ENCODE results near the gene PRPF6. TPM values are rescaled to one million over a fixed set of nuclear protein-coding genes. Genes with fewer than 3 reads are reported as not detected.
"Not testable (repeated sequence)": the region's sequence is repeated elsewhere in the genome, so short reads cannot be mapped to it uniquely, and the experiment has no call there.

The PRPF6 gene
- total RNA-seq, 1 donor from 2014 or later, result 71.0 TPM

DNA sequence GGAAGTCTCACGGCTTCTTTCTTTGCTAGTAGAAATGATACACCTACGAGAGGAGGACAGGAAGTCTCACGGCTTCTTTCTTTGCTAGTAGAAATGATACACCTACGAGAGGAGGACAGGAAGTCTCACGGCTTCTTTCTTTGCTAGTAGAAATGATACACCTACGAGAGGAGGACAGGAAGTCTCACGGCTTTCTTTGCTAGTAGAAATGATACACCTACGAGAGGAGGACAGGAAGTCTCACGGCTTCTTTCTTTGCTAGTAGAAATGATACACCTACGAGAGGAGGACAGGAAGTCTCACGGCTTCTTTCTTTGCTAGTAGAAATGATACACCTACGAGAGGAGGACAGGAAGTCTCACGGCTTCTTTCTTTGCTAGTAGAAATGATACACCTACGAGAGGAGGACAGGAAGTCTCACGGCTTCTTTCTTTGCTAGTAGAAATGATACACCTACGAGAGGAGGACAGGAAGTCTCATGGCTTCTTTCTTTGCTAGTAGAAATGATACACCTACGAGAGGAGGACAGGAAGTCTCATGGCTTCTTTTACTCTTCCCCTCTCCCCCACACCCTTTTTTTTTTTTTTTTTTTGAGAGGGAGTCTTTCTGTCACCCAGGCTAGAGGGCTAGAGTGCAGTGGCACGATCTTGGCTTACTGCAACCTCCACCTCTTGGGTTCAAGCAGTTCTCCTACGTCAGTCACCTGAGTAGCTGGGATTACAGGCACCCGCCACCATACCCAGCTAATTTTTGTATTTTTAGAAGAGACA, 31.6 kb downstream of the PRPF6 start:
- not testable (repeated sequence) for DNase-seq

DNA sequence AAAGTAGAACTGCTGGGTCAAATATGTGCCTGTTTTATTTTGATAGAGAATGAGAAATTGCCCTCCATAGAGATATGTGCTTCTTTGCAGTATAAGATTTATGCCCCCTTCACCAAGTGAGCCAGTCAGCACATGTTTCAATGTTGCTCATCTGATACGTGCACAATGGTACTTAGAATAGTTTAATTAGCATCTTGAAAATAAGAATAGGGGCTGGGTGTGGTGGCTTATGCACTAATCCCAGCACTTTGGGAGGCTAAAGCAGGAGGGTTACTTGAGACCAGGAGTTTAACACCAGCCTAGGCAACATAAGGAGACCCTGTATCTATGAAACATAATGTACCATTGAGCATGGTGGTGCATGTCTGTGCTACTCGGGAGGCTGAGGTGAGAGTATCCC, 34.7 kb downstream of the PRPF6 start:
- DNase-seq, result no peak

DNA sequence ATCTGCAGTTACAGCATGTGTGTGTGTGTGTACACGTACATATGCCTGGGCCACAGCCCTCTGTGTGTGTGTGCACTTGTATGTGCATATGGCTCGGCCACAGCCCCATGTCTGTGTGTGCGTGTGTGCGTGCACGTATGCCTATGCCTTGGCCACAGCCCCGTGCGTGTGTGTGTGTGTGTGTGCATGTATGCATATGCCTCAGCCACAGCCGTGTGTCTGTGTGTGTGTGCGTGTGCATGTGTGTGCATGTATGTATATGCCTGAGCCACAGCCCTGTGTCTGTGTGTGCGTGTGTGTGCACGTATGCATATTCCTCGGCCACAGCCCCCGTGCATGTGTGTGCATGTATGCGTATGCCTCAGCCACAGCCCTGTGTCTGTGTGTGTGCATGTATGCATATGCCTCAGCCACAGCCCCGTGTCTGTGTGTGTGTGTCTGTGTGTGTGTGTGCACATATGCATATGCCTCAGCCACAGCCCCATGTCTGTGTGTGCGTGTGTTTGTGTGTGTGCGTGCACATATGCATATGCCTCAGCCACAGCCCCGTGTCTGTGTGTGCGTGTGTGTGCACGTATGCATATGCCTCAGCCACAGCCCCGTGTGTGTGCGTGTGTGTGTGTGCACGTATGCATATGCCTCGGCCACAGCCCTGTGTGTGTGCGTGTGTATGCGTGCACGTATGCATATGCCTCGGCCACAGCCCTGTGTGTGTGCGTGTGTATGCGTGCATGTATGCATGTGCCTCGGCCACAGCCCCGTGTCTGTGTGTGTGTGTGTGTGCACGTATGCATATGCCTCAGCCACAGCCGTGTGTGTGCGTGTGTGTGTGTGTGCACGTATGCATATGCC, 40.4 kb downstream of the PRPF6 start:
- DNase-seq, result no peak

DNA sequence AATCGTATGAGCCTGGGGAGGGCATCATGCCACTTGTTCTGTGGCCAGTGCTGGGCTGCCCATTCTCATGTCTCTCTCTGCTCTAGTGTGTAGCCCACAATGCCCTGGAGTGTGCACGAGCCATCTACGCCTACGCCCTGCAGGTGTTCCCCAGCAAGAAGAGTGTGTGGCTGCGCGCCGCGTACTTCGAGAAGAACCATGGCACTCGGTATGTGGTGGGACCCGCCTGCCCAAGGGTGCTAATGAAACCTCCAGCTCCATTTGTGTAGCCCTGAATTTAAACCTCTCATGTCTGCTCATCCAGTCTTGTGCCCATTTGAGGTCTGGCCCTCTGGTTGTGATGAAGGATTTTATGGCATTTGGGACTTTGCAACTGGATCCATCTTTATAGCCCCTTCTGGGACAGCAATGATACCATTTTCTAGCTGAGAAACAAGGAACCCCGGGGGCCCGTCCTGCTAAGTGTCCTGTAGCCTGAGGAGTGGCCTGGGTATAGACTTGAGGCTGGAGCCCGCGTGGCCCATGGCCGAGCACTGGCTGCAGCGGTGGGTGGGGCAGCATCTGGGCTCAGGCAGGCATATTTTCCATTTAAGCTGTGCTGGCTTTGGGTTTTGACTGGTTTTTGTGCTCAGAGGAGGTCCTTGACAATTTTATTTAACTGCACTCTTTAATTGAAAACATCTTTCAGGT, 41.9 kb downstream of the PRPF6 start:
- no peak for DNase-seq

DNA sequence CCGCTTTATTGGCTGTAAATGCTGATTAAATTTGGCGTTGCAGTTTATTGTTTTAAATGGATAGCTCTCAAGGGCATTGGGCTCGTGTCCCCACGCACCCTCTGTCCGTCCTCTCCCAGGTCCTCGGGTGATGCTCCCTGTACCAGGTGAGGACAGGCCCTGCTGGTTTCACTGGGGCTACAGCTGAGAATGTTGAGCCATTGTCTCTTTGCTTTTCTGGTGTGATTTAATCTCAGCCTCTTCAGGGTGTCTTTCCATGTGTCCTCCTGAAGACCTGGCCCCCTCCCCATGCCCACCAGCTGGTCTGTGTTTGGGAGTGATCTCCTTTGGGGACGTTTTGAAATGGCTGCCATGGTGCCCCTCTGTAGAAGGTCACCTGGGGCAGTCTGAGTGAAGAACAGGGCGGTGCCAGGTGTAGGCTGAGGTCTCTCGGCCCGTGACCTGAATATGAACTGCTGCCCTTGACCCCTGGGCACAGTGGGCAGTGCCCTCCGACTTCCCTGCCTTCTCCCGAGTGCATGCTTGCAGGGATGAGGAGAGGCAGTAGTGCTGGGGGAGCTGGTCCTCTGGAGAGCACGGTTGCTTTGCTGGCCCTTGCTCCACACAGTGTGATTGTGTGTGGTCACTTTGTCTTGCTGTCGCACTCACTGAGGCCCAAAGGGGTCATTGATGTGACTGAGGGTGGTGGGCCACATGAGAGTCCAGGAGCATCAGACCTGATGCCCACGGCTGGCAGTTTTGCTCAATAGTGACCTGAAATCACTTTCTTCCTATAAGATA, 42.6 kb downstream of the PRPF6 start:
- DNase-seq, result no peak

DNA sequence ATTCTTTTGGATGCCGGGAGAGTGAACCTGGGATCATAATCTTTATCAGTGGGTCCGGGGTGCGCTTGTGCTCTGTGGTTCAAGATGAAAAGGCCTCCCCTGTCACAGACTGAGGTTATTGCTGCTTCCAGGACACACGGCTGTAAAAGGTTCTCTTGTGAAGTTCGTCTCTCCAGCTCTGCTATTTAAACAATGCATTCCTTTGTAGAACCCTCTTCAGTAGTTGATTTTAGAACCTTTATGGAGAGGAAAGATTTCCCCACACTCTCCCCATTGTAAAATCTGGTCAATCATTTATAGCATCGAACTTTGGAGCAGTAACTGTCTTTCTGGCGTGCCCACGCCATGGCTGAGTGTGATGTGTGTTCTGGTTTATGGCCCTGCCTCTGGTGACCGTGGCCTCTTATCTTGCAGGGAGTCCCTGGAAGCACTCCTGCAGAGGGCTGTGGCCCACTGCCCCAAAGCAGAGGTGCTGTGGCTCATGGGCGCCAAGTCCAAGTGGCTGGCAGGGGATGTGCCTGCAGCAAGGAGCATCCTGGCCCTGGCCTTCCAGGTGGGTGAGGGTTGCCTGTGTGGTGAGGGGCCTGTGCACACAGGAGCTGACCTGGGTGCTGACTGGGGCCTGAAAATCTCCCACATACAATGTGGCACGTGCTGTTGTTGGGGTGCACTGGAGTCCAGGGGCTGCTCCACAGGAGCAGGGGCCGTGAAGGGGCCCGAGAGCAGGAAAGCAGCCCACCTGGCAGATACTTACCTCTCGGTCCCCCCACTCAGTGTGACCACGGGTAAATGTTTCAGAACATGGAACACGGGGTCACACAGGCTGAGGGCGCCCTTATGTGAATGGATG, 43.4 kb downstream of the PRPF6 start:
- DNase-seq, result no peak

DNA sequence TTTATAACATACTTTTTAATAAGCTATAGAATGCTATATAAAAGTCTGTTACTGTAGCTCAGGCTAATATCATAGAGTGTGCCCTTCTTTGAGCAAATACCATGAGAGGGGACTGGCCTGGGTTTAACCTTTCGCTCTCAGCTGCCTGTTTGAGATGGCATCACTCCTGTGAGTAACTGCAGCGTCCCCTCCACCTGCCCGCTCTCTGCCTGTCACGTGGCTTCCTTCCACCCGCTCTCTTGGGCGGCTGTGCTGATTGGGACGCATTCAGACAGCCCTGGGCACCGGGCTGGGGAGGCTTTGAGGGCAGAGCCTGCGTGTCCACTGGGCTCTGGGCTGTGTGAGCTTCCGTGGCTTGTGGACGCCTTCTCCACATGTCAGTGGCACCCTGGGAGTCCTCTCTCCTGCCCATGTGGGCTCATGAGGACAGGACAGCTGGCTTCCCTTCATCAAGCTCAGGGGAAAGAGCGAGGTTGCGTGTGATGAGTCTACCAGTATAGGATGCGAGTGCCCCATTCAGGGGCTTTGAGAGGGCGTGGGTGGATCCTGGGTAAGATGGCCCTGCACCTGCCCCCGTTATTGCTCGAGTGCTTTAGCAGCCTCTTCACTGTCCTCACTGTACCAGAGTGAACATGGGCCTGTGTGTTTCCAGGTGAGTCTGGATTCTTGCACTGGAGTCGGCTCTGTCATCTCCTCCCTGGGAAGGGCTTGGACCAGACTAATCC, 44.3 kb downstream of the PRPF6 start:
- DNase-seq, result no peak

DNA sequence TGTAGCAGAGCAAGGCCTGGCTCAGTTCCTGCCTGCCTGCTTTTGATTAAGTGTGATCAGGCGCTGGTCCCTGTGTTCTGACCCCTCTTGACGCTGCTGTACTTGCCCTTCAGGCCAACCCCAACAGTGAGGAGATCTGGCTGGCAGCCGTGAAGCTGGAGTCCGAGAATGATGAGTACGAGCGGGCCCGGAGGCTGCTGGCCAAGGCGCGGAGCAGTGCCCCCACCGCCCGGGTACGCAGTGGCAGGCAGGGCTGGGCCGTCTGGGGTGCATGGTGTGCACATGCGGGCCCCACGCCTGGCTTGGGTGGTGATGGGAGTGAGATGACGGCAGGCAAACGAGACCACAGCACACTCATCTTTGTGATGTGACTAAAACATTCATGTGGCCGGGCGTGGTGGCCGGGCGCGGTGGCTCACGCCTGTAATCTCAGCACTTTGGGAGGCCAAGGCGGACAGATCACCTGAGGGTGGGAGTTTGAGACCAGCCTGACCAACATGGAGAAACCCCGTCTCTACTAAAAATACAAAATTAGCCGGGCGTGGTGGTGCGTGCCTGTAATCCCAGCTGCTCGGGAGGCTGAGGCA, 45.0 kb downstream of the PRPF6 start:
- DNase-seq, result no peak

DNA sequence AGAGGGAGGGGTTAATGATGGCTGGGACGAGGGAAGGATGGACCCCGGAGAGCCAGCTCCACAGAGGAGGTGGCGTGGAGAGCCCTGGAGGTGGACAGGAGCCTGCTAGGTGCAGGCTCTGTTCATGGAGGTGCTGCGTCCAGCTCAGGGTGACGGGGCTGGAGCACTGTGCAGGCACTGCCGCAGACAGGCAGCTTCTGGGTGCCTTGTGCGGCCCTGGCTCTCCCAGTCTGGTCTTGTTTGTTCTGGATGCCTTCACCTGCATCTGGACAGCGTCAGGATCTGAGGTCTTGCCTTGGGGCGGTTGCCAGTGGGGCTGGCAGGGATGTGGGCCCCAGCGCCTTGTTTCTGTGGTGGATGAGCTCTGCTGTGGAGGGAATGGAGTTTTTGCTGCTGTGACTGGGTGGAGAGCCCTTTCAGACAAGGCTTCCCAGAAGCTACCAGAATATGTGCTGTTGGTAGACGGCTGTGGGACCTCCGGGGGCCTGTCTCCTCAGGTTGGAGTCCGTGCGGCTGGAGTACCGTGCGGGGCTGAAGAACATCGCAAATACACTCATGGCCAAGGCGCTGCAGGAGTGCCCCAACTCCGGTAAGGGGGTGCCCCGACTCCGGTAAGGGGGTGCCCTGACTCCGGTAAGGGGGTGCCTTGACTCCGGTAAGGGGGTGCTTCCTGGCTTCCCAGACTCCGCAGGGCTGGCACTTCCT, 47.2 kb downstream of the PRPF6 start:
- DNase-seq, result no peak

DNA sequence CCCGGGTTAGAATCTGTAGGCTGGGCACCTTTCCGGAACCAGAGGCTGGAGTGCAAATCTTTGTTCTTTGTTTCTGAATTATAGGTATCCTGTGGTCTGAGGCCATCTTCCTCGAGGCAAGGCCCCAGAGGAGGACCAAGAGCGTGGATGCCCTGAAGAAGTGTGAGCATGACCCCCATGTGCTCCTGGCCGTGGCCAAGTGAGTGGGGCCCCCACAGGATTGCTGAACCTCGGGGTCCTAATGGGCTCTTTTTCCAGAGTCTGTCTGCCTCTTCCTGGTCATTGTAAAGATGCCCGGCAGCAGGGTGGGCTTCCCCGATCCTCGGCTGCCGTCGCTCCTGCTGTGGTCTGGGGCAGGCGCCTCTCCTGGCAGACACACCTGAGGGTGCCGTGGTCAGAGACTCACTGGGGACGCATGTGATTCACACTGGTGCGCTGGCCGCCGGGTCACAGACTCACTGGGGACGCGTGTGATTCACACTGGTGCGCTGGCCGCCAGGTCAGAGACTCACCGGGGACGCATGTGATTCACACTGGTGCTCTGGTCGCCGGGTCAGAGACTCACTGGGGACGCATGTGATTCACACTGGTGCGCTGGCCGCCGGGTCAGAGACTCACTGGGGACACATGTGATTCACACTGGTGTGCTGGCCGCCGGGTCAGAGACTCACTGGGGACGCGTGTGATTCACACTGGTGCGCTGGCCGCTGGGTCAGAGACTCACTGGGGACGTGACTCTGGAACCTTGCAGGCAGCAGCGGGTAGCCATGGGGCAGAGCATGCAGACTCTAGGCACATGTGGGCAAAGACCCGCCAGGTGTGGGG, 48.6 kb downstream of the PRPF6 start:
- no peak for DNase-seq

DNA sequence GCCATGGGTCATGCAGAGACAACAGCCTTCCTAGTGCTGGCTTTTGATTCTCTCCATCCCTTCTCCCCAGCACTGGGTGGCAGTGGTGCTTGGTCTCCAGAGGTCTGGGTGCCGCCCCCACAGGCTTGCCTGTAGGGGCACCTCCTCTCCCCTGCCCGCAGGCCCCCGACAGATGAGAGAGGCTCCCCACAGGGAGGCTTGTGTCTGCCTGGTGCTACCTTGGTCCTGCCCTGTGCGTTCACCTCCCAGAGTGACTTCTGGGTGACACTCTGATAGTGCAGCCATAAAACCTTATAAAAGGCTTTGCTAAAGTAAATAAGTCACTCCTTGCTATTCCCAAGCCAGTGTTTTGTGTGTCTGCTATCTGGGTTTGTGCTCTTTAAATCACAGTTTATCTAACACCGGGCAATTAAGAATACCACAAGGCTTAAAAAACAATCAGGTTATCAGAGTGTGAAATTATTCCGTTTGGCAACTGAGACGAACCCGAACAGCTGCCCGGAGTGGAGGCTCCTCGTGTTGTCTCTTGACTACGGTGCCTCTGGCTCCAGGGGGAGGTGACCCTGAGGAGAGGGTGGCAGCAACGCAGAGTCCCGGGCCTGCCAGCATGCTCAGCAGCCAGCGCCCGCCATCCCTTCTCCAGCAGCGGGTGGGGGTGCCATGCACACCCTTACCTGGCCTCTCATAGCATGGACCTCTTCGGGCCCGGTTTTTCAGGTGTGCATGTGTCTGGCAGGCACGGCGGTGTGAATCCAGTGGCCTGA, 49.6 kb downstream of the PRPF6 start:
- DNase-seq, result no peak

DNA sequence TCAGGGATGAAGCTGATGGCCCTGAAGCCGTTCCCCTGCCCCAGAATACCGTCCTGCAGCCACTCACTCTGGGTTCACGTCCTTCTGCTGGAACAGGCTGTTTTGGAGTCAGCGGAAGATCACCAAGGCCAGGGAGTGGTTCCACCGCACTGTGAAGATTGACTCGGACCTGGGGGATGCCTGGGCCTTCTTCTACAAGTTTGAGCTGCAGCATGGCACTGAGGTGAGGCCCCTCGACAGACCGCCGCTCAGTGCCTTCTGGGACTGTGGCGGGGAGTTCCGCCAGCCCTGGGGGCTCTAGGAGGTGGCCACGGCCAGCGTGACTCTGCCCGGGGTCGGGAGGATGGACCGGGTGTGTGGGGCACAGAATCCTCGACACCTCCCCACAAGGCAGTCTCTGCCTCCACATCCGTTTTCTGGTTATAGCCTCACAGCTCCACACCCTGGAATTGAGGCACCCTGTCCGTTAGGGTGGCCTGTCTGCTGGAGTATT, 50.9 kb downstream of the PRPF6 start:
- DNase-seq, result no peak

DNA sequence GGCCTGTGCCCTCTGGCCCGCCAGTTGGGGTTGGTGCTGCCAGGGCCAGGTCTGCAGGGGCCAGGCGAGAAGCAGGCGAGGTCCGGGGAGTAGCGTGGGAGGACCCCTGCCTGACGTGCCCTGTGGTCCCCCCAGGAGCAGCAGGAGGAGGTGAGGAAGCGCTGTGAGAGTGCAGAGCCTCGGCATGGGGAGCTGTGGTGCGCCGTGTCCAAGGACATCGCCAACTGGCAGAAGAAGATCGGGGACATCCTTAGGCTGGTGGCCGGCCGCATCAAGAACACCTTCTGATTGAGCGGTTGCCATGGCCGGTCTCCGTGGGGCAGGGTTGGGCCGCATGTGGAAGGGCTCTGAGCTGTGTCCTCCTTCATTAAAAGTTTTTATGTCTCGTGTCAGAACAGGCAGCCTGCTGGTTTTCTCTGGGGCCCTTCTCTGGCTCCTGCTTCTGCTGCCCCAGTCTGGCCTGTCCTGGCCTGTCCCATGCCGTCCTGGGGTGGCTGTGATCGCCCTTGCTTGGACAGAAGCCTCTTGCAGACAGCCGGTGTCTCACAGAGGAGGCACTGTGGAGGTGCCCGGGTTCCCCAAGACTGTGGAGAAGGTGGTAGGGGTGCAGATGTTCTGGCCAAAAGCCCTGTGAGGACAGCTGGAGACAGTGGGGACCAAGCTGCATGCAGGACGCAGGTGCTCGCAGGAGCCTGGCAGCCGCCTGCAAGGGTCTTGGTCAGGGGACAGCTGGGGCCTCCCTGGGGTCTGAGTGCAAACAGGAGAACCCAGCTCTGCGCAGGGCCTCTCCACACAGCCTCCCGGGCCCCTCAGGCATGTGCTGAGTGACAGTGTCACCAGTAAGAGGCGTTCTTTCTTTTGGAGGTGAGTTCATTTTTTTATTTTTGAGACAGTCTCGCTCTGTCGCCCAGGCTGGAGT, 52.0 kb downstream of the PRPF6 start:
- DNase-seq, result no peak

DNA sequence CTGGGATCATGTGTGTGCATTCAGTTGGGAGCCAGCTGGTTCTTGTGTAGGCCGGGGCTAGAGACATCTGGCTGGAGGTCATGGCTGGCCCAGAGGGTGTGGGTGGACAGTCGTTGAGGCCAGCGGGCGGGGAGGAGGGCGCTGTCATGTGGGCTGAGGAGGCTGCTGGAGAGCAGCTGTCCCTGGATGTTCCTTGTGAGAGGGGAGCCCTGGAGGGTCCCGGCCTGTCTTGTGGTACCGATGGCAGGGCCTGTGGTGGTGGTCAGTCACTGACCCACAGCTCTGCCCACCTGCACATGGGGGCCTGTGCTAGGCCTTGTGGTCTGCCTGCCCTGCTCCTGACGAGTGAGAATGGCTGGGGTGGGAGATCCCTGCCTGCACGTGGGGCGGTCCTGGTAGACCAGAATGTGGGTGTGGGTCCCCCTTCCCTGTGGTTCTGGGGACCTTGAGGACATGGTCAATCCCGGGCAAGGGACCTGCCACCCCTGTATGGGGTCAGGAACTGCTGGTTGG, 53.1 kb downstream of the PRPF6 start:
- DNase-seq, result no peak

DNA sequence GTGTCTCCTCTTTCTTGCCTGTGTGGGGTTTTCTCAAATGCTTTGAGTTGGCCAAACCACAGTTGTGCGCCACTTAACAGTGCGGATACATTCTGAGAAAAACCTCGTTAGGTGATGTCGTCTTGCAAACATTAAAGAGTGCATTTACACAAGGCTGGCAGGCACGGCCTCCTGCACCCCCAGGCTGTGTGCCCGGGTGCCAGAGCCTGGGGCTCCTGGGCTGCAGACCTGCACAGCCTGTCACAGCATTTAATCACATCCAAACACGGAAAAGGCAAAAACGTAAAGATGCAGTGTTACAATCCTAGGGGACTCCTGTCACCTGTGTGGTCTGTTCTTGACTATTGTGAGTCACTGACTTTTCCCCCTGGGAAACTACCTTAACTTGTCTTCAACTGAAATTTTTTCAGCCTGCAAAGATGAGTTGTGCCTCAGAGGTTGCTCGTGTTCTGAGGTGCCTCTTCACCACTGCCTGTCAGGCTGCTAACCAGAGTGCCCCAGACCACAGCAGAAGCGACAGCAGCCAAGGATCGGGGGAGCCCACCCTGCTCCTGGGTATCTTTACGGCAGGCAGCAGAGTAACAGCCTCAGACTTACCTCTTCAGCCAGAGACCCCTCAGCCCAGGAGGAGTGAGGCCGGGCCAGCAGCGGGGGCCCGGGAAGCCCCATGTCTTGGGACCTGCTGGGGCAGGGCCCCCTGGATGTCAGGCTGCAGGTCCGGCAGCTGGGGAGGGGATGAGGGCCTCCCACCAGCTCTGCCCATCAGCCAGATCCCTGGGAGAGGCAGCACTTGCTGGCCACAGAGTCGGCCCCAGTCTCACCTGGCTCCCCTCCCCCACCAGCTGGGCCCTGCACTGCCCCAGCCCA, 54.4 kb downstream of the PRPF6 start:
- DNase-seq, result no peak
